EH (cell line): ENCODE data around the gene ATP8B4.

ENCODE experiments used
- DNase-seq: peaks from one replicate; pipeline ENCODE4 v3.0.0-alpha.2; 2015; ENCODE audit warnings: low read depth

Gene ATP8B4

GRCh38 chr15:49898097-49898496 lies 220.9 kb downstream of the ATP8B4 start:
- no peak for DNase-seq

GRCh38 chr15:49895347-49896223 lies 223.4 kb downstream of the ATP8B4 start:
- DNase-seq: peak; percentile 50

GRCh38 chr15:49890689-49891088 lies 228.3 kb downstream of the ATP8B4 start:
- DNase-seq: no peak

- DNase-seq: no peak
Observed at GRCh38 chr15:49889536-49889935, 229.5 kb downstream of the ATP8B4 start.

- DNase-seq: no peak
Observed at GRCh38 chr15:49888734-49889133, 230.3 kb downstream of the ATP8B4 start.

GRCh38 chr15:49888323-49888693 lies 230.7 kb downstream of the ATP8B4 start:
- DNase-seq: no peak

- peak; percentile 17 for DNase-seq
Observed at GRCh38 chr15:49887659-49888322, 231.2 kb downstream of the ATP8B4 start.

- DNase-seq: no peak
Observed at GRCh38 chr15:49883121-49883520, 235.9 kb downstream of the ATP8B4 start.

GRCh38 chr15:49881866-49882265 lies 237.2 kb downstream of the ATP8B4 start:
- no peak for DNase-seq

- no peak for DNase-seq
Observed at GRCh38 chr15:49881433-49881832, 237.6 kb downstream of the ATP8B4 start.

GRCh38 chr15:49877873-49878521 lies 241.0 kb downstream of the ATP8B4 start:
- peak; percentile 76 for DNase-seq

- peak; percentile 55 for DNase-seq
Observed at GRCh38 chr15:49877117-49877872, 241.7 kb downstream of the ATP8B4 start.

- DNase-seq: no peak
Observed at GRCh38 chr15:49876401-49877038, 242.5 kb downstream of the ATP8B4 start.

GRCh38 chr15:49875392-49875791 lies 243.6 kb downstream of the ATP8B4 start:
- no peak for DNase-seq

- no peak for DNase-seq
Observed at GRCh38 chr15:49870472-49870871, 248.6 kb downstream of the ATP8B4 start.

- DNase-seq: peak; percentile 27
Observed at GRCh38 chr15:49868348-49868747, 250.7 kb downstream of the ATP8B4 start.

GRCh38 chr15:49865925-49866757 lies 252.9 kb downstream of the ATP8B4 start:
- DNase-seq: peak; percentile 50

GRCh38 chr15:49864251-49864650 lies 254.8 kb downstream of the ATP8B4 start:
- peak; percentile 74 for DNase-seq

- peak; percentile 95 for DNase-seq
Observed at GRCh38 chr15:49863431-49864224, 255.4 kb downstream of the ATP8B4 start.

- peak; percentile 74 for DNase-seq
Observed at GRCh38 chr15:49860101-49860500, 258.9 kb downstream of the ATP8B4 start.
